Measurements from ENCODE around the gene SFXN5. TPM values are rescaled to one million over a fixed set of nuclear protein-coding genes. Genes with fewer than 3 reads are reported as not detected.

SFXN5 gene
- total RNA-seq, 1 experiment from 2014 or later, result 23.9 TPM

DNA sequence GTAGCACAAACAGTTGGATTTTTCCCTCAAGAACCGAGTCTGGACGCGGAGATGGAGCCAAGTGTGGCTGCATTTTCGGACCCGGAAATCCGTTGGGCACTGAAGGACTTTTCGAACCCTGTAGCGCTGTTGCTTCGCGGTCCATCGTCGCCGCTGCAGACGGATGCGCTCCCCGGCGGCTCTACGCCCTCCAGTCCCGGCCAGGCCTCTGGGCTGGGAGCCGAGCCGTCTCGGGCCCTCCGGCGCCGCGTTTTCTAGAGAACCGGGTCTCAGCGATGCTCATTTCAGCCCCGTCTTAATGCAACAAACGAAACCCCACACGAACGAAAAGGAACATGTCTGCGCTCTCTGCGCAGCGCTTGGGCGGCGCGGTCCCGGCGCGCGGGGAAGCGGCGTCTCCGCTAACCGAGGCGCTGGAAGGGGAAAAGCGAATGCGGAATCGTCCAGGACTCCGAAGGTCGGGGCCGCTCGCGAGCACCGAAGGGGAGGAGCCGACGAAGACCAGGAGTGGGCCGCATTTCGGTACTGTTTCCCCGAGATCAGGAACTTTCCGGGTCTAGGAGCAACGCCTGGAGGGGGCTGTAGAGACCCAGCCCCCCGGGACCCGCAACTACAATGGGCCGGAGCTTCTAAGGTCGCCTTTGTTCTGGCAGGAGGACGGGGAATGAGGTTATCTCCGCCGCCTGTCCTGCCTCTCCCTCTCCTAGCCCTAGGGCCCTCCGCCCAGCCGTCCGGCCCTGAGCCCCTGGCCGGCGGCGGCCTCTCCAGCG, 151.0 kb downstream of the SFXN5 start:
- DNase-seq, result peak; percentile 90
- Histone ChIP-seq H3K36me3 (replicated peaks; ENCODE audit: control insufficient read depth, insufficient read depth, low read length) (no peaks in the 10 kb centered on the region), H3K4me3 (ENCODE audit: insufficient read depth, low read depth, low read length) (peak overlapping the region; percentile 20; the same call in 1 of the 2 replicates), H3K27me3 (ENCODE audit: control insufficient read depth, insufficient read depth, low read length) (peaks cover 98% of the 10 kb centered on the region)

DNA sequence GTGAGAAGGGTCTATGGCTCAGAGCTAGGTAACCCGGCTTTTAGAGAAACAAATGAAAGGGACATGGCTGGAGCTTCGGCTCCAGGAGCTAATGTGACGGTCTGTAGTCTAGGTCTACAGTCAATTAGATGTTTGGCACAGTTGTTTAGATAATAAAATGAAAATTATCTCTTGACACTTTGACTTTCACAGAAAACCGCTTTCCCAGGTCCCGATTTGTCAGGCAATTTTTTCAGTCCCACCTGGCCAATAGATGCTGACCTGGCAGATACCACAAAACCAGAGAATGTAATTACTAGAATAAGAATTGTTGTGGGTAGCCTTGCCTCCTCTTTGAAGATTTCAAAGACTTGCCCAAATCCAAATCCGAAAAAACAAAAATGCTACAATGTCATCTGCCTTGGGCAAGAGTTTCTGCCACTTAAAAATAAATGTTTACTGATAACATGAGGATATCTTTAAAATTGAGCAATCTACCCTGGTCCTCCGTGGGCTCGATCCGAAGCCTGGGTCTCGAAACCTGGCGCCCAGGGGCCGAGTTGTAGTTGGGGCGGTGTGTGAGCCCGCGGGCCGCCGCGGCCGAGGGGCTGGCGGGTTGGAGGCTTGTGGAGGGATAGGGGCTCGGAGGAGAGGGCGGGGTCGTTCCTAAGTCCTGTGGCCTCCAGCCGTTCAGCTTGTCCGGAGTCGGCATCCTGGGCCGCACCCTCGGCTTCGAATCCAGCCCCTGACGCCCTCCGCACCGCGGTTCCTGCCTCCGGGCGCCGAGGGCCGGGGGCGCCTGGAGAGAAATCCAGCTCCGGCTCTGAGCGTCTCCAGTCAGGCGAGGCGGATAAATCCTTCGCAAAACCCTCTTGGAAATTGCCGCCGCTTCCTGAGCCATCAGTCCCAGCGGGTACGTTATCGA, 151.8 kb downstream of the SFXN5 start:
- Histone ChIP-seq H3K4me3 (ENCODE audit: insufficient read depth, low read depth, low read length) (peak overlapping the region; percentile 20; the same call in 1 of the 2 replicates), H3K27me3 (ENCODE audit: control insufficient read depth, insufficient read depth, low read length) (peaks cover 98% of the 10 kb centered on the region), H3K36me3 (replicated peaks; ENCODE audit: control insufficient read depth, insufficient read depth, low read length) (no peaks in the 10 kb centered on the region)
- DNase-seq, result peak; percentile 86

DNA sequence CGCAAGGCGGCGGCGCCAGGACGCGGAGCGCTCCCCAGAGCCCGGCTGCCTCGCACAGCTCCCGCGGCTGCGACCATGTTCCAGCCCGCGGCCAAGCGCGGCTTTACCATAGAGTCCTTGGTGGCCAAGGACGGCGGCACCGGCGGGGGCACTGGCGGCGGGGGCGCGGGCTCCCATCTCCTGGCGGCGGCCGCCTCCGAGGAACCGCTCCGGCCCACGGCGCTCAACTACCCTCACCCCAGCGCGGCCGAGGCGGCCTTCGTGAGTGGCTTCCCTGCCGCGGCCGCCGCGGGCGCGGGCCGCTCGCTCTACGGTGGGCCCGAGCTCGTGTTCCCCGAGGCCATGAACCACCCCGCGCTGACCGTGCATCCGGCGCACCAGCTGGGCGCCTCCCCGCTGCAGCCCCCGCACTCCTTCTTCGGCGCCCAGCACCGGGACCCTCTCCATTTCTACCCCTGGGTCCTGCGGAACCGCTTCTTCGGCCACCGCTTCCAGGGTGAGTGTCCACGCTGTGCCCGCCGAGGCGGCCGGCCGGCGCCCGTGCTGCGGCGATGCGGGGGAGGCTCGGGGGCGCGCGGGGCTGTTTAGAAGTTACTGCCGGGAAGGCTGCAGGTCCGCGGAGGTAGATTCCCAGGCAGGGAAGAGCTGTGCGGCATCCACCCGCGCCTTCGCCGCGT, 153.5 kb downstream of the SFXN5 start:
- DNase-seq, result peak; percentile 75
- H3K36me3 ChIP-seq (replicated peaks; ENCODE audit: control insufficient read depth, insufficient read depth, low read length), result no peaks in the 10 kb centered on the region
- peak overlapping the region; percentile 31 for H3K4me3 ChIP-seq (ENCODE audit: insufficient read depth, low read depth, low read length)
- peaks cover 98% of the 10 kb centered on the region for H3K27me3 ChIP-seq (ENCODE audit: control insufficient read depth, insufficient read depth, low read length)

DNA sequence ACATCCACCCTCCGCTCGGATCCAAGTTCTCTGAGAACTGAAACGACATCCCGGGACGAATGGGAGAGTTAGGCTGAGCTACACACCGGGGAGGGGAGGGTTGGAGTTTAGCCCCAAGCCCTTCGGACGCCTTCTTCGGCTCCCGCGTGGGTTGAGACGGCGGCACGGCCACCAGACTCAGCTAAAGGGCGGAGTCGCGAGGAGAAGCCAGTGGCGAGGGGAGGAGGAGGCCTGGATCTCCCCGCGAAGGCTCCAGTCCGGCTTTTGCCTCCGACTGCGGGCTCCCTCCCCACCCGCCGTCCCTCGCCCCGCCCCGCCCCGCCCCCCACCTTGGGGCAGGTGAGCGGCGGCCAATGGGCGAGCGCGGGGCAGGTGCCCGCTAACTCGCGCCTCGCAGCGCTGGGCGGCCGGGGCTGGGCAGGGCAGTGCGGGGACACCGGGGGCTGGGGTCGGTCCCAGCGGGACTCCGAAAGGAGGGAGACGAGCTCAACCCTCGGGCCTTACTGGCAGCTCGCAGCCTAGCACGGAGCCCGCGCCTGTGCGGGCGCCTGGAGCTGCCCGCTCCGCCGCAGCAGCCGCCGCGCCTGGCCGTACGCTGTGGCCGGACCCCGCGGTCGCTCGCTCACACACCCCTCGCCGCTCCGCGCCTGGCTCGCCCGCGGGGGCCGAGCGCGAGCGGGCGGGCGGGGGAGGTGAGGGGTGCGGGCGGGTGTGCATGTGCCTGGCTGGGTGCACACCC, 154.2 kb downstream of the SFXN5 start, which contains the start of gene EMX1:
Gene EMX1 (plus strand): TSS at position 382 of the 739 bp plus-strand sequence. CDS start 334 bp downstream, at position 716.
- Histone ChIP-seq H3K27me3 (ENCODE audit: control insufficient read depth, insufficient read depth, low read length) (peaks cover 98% of the 10 kb centered on the region), H3K4me3 (ENCODE audit: insufficient read depth, low read depth, low read length) (peak within 1 kb of the TSS; percentile 49), H3K36me3 (replicated peaks; ENCODE audit: control insufficient read depth, insufficient read depth, low read length) (no peaks in the 10 kb centered on the region)
- peak; percentile 99 for DNase-seq

DNA sequence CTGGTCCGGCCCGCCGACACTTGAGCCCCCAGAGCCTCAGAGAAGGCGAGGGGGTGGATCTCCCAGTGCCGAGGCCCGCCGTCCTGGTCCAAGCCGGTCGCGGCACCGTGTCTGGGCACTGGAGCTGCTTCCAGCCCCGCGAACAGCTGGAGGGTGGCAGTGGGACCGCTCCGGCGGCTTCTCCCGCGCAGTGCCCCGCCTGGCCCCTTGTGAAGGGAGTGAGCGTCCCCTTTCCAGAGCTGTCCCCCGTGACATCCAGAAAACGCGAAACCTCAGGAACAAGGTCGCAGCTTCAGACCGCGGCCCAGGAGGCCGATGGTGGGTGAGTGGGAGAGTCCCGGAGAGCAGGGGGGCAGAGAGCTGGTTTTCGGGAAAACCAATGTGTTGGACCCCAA, 154.8 kb downstream of the SFXN5 start:
- peaks cover 98% of the 10 kb centered on the region for H3K27me3 ChIP-seq (ENCODE audit: control insufficient read depth, insufficient read depth, low read length)

DNA sequence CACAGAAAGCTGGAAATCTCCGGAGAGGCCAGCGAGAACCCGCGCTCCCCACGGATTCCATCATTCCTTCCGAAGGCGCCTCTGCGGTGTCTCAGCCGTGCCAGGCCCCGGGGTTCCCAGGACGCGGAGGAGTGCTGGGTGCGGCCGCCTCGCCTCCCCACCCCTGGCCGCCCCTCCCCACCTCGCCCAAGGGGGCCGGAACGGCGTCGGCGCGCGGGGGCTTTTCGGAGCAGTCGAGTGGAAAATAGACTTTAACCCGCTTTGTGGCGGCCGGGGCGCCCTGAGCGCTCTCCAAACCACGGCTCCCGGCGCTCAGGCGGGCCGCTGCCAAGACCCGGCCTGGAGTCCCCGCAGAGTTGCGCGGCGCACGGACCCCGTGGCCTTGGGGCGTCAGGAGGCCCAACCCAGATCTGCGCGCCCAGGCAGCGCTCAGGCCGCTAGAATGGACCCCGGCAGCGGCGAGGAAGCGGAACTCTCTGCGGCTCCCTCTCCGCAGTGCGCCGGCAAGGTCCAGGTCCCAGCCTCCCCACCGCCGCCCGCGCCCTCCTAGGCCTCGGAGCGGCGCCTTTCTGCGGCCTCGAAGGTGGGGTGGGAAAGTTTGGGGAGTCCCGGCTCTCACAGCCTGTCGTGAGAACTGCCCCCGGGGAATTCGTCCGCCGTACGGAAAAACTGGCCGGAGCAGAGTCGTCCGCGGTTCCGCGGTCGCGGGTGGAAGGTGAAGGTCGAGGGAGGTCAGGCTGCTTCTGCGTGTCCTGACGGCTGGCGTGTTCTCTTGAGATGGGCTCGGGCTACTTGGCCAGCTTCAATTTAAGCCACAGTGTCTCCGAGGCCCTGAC, 155.4 kb downstream of the SFXN5 start:
- DNase-seq, result peak; percentile 93

More for the DNA sequence above, 154.8 kb downstream of the SFXN5 start:
- peak overlapping the region; percentile 49 for H3K4me3 ChIP-seq (ENCODE audit: insufficient read depth, low read depth, low read length)
- peak; percentile 81 for DNase-seq
- no peaks in the 10 kb centered on the region for H3K36me3 ChIP-seq (replicated peaks; ENCODE audit: control insufficient read depth, insufficient read depth, low read length)

DNA sequence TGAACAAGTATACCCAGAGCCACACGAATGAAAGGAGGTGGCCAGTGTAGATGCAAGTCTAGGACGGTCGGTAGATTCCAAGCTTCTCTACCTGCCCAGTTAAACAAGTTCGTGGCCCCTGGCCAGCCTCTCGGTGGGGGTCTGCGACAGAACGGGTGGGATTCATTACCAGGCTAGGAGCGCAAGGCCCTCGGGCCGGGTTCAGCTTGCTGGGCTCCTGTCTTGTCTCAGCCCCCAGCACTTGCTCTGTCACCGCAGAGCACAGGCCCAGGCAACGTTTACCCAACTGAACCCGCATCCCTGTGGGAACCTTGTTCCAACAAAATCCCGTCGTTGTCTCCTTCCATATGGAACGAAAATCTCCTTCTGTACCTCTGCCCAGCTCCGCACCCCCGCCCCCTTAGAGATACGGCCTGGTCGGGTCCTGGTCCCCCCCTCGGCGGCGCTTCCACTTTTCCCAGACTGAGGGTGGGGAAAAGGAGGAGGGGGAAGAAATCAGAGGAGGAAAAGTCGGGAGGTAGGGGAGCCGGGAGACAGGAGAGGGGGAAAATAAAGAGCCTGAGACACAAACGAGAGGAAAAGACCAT, 156.1 kb downstream of the SFXN5 start:
- no peaks in the 10 kb centered on the region for H3K36me3 ChIP-seq (replicated peaks; ENCODE audit: control insufficient read depth, insufficient read depth, low read length)
- H3K27me3 ChIP-seq (ENCODE audit: control insufficient read depth, insufficient read depth, low read length), result peaks cover 97% of the 10 kb centered on the region
- peak overlapping the region; percentile 49 for H3K4me3 ChIP-seq (ENCODE audit: insufficient read depth, low read depth, low read length)
- peak; percentile 80 for DNase-seq

More for the DNA sequence above, 155.4 kb downstream of the SFXN5 start:
- Histone ChIP-seq H3K27me3 (ENCODE audit: control insufficient read depth, insufficient read depth, low read length) (peaks cover 98% of the 10 kb centered on the region), H3K36me3 (replicated peaks; ENCODE audit: control insufficient read depth, insufficient read depth, low read length) (no peaks in the 10 kb centered on the region), H3K4me3 (ENCODE audit: insufficient read depth, low read depth, low read length) (peak overlapping the region; percentile 49)

DNA sequence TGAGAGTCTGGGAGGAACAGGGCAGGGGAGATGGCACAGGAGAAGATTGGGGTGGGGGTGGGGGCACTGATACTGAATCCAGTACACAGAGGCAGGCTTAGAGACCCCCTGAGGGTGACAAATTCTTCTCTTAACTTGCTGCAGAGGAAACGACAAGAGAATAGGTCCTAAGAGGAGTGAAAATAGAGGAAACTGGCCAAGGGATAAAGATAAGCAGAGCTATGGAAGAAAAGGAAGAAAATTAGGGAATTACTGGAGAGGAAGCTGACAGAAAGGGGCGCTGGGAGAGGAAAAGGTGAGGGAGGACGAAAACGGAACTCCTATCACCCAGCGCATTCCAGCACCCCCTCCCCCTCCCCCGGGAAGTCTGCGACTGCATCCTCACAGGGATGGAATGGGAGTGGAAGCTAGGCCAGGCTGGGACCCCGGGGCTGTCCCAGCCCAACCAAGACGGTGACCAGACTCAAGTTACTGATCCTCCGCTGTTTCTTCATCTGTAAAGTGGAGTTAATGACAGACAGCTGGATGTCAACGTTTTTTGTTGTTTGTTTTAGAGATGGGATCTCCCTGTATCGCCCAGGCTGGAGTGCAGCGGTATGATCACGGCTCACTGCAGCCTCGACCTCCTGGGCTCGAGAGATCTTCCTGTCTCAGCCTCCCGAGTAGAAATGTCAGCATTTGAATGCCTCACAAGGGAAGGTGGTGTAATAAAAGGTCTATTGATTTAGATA, 156.8 kb downstream of the SFXN5 start:
- peaks cover 93% of the 10 kb centered on the region for H3K27me3 ChIP-seq (ENCODE audit: control insufficient read depth, insufficient read depth, low read length)
- H3K4me3 ChIP-seq (ENCODE audit: insufficient read depth, low read depth, low read length), result no peak overlapping the region; the same call in 1 of the 2 replicates
- peak; percentile 76 for DNase-seq
- no peaks in the 10 kb centered on the region for H3K36me3 ChIP-seq (replicated peaks; ENCODE audit: control insufficient read depth, insufficient read depth, low read length)

DNA sequence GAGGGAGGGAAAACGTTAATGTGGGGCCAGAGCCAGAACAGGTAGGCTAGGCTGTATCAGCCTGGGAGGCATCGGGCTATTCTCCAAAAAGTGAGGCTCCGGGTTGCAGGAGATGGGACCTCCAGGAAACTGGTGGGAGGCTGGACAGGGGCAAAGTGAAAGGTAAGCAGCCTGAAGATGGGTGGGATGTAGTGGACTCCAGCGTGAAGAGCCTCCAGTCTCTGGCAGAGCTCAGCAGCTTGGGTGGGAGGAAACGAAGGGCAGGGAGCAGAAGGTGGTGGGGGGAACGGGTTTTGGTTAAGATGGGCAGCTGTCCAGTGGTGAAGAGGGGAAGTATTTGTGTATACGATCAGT, 157.3 kb downstream of the SFXN5 start:
- H3K27me3 ChIP-seq (ENCODE audit: control insufficient read depth, insufficient read depth, low read length), result peaks cover 91% of the 10 kb centered on the region
- peak; percentile 44 for DNase-seq
- no peak overlapping the region for H3K4me3 ChIP-seq (ENCODE audit: insufficient read depth, low read depth, low read length)
- no peaks in the 10 kb centered on the region for H3K36me3 ChIP-seq (replicated peaks; ENCODE audit: control insufficient read depth, insufficient read depth, low read length)

DNA sequence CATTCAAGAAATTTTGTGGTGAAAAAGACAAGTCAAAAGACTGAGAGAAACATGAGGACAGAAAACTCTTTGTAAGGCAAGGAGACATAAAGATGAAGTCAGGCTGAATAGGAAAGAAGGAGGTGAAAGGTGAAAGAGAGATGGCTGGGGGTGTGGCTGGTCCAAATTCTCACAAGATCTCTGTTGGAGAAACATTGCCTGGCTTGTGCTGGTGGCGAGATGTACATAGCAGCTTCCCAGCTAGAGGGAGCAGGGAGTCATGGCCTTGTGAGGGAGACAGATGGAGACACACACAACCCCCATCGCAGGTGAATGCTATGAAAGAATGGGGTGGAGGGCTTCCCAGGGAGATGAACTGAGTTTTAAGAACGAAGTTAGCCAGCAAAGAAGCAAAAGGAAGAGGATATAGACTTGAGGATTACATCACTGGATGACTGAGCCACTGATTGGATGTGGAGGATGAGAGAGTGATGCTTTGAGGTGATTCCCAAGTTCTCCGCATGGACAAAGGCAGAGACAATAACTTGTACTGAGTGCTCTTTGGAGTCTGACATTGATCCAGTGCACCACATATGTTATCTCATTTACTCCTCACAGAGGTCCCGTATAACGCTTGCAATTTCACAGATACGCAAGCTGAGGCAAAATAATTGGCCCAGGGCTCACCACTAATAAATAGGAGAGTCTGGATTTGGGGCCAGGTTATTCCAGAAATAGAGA, 157.9 kb downstream of the SFXN5 start:
- Histone ChIP-seq H3K36me3 (replicated peaks; ENCODE audit: control insufficient read depth, insufficient read depth, low read length) (no peaks in the 10 kb centered on the region), H3K4me3 (ENCODE audit: insufficient read depth, low read depth, low read length) (no peak overlapping the region), H3K27me3 (ENCODE audit: control insufficient read depth, insufficient read depth, low read length) (peaks cover 86% of the 10 kb centered on the region)
- peak; percentile 62 for DNase-seq

DNA sequence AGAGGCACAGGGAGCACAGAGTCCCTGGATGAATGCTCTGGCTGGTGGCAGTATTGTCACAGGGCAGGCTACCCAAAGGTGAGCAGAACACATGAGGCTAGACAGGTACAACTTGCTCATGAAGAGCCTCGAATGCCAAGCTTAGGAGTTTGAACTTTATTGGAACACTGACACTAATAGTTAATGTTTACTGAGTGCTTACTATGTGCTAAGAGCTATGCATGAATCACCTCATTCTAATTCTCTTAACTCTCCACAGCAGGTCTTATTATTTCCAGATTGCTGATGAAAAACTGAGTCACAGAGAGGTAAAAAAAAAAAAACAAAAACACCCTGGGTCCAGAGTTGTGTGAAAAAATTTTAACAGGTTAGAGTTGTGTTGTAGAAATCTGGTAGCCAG, 160.3 kb downstream of the SFXN5 start:
- no peak overlapping the region for H3K4me3 ChIP-seq (ENCODE audit: insufficient read depth, low read depth, low read length)
- DNase-seq, result no peak
- H3K27me3 ChIP-seq (ENCODE audit: control insufficient read depth, insufficient read depth, low read length), result peaks cover 64% of the 10 kb centered on the region
- H3K36me3 ChIP-seq (replicated peaks; ENCODE audit: control insufficient read depth, insufficient read depth, low read length), result no peaks in the 10 kb centered on the region

DNA sequence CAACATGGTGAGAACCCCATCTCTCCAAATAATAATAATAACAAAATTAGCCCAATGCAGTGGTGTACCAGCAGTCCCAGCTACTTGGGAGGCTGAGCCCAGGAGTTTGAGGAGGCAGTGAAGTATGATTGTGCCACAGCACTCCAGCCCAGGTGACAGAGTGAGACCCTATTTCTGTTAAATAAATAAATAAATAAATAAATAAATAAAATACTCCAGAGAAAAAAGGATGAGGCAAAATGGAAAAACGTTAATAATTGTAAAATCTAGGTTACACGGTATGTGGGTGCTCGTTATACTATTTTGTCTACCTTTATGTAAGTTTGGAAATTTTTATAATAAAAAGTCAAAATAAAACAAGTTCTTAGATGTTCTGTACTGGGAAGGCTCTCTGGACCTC, 162.8 kb downstream of the SFXN5 start:
- H3K27me3 ChIP-seq (ENCODE audit: control insufficient read depth, insufficient read depth, low read length), result peaks cover 39% of the 10 kb centered on the region
- no peaks in the 10 kb centered on the region for H3K36me3 ChIP-seq (replicated peaks; ENCODE audit: control insufficient read depth, insufficient read depth, low read length)
- H3K4me3 ChIP-seq (ENCODE audit: insufficient read depth, low read depth, low read length), result no peak overlapping the region
- DNase-seq, result no peak
